HepG2 (cell line): ENCODE results near the gene PIP4K2B. TPM values are rescaled to one million over a fixed set of nuclear protein-coding genes. Genes with fewer than 3 reads are reported as not detected.
A peak's percentile ranks its signal among the peaks of the same experiment; 100 is the strongest.

ENCODE experiments used
- ARNT2 ChIP-seq: sonication (generic); formaldehyde crosslinking; IDR thresholded peaks from 2 replicates; pipeline ENCODE4 v1.8.0; 2022; ENCODE audit warnings: mild to moderate bottlenecking, low read depth, missing genetic modification reagents, moderate library complexity
- CSRNP2 ChIP-seq: sonication (generic); formaldehyde crosslinking; conservative IDR thresholded peaks from 2 replicates; pipeline ENCODE4 v1.8.0; 2022; ENCODE audit warnings: low read depth, missing genetic modification reagents
- ISL2 ChIP-seq: sonication (generic); formaldehyde crosslinking; IDR thresholded peaks from 2 replicates; pipeline ENCODE4 v1.5.0; 2020; ENCODE audit warnings: missing genetic modification reagents
- NFYB ChIP-seq: sonication (generic); formaldehyde crosslinking; IDR thresholded peaks from 2 replicates; pipeline ENCODE4 v1.4.0; 2020; ENCODE audit warnings: missing genetic modification reagents
- NR0B2 ChIP-seq: sonication (generic); formaldehyde crosslinking; IDR thresholded peaks from 2 replicates; pipeline ENCODE4 v1.4.0; 2020; ENCODE audit warnings: mild to moderate bottlenecking, missing genetic modification reagents
- SRSF9 ChIP-seq: fragments of 200-400 bp; formaldehyde crosslinking; IDR thresholded peaks from 2 replicates; pipeline ENCODE4 v1.6.1; 2018; ENCODE audit warnings: borderline replicate concordance, mild to moderate bottlenecking, low read depth, low read length; ENCODE audit not compliant: insufficient read depth, poor library complexity, severe bottlenecking
- TRIM24 ChIP-seq: sonication (generic); formaldehyde crosslinking; IDR thresholded peaks from 2 replicates; pipeline ENCODE4 v1.8.0; 2022; ENCODE audit warnings: mild to moderate bottlenecking, missing genetic modification reagents
- ZC3H13 ChIP-seq: sonication (generic); formaldehyde crosslinking; IDR thresholded peaks from 2 replicates; pipeline ENCODE4 v1.8.1; 2023; ENCODE audit warnings: mild to moderate bottlenecking, missing genetic modification reagents, moderate library complexity
- ZNF18 ChIP-seq: sonication (generic); formaldehyde crosslinking; IDR thresholded peaks from 2 replicates; pipeline ENCODE4 v1.8.0; 2022; ENCODE audit warnings: mild to moderate bottlenecking, missing genetic modification reagents; ENCODE audit not compliant: insufficient replicate concordance
- ZNF326 ChIP-seq: sonication (generic); formaldehyde crosslinking; IDR thresholded peaks from 2 replicates; pipeline ENCODE4 v1.4.0; 2020; ENCODE audit warnings: missing genetic modification reagents, borderline replicate concordance
- ZNF44 ChIP-seq: sonication (generic); formaldehyde crosslinking; IDR thresholded peaks from 2 replicates; pipeline ENCODE4 v1.5.1; 2020; ENCODE audit warnings: mild to moderate bottlenecking, missing genetic modification reagents
- ZNF577 ChIP-seq: sonication (generic); formaldehyde crosslinking; IDR thresholded peaks from 2 replicates; pipeline ENCODE4 v1.4.0; 2020; ENCODE audit warnings: mild to moderate bottlenecking, low read depth, missing genetic modification reagents, borderline replicate concordance
- ZNF605 ChIP-seq: sonication (generic); formaldehyde crosslinking; IDR thresholded peaks from 2 replicates; pipeline ENCODE4 v1.8.0; 2022; ENCODE audit warnings: mild to moderate bottlenecking, missing genetic modification reagents
- ZNF674 ChIP-seq: sonication (generic); formaldehyde crosslinking; IDR thresholded peaks from 2 replicates; pipeline ENCODE4 v1.5.0; 2020; ENCODE audit warnings: low read depth, mild to moderate bottlenecking, missing genetic modification reagents
- ZSCAN21 ChIP-seq: sonication (generic); formaldehyde crosslinking; IDR thresholded peaks from 2 replicates; pipeline ENCODE4 v1.8.0; 2022; ENCODE audit warnings: mild to moderate bottlenecking, missing genetic modification reagents, moderate library complexity, borderline replicate concordance
- ZSCAN5A ChIP-seq: sonication (generic); formaldehyde crosslinking; IDR thresholded peaks from 2 replicates; pipeline ENCODE4 v1.8.0; 2022; ENCODE audit warnings: mild to moderate bottlenecking, missing genetic modification reagents, borderline replicate concordance
- polyA plus RNA-seq, 8 experiments: library from polyadenylated mRNA; depleted of rRNA in 3 of 8; stranded (reverse) in 7 of 8; unstranded in 1 of 8; fragments of >200 nt; fragmentation: Illumina TruSeq in 4 of 8; extraction: Trizol in 4 of 8; gene quantifications; 2 replicates each; pipeline versions ENCODE4 v1.2.1 to v1.2.3, GENCODE V29; 2011 to 2016; ENCODE audit warnings: low read depth in 4 of 8, missing spikeins in 1 of 8, mixed read lengths in 1 of 8; ENCODE audit not compliant: insufficient read depth in 1 of 8
- total RNA-seq, 5 experiments: library from RNA; depleted of rRNA; stranded (reverse); fragments of >200 nt; fragmentation: Illumina TruSeq; extraction: Trizol; gene quantifications; 2 replicates each; pipeline ENCODE4 v1.2.3, GENCODE V29; 2016; ENCODE audit warnings: low read depth in 1 of 5
- TF ChIP-seq, protein P1 (sequence below): sonication (generic); formaldehyde crosslinking; IDR thresholded peaks from 2 replicates; pipeline ENCODE4 v1.4.0; 2020; ENCODE audit warnings: low read depth, mild to moderate bottlenecking, missing genetic modification reagents
- TF ChIP-seq, protein P2 (sequence below), 2 experiments: fragments of 450-650 bp in 1 of 2; sonication (generic) in 1 of 2; formaldehyde crosslinking; IDR thresholded peaks; 2 replicates each; pipeline versions ENCODE4 v1.5.0 to v1.8.0; 2020 to 2022; ENCODE audit warnings: mild to moderate bottlenecking in 1 of 2, missing genetic modification reagents in 1 of 2
- TF ChIP-seq, protein P3 (sequence below): sonication (generic); formaldehyde crosslinking; IDR thresholded peaks from 2 replicates; pipeline ENCODE4 v1.4.0; 2020; ENCODE audit warnings: mild to moderate bottlenecking, missing genetic modification reagents

PIP4K2B gene
- total and polyA plus RNA-seq, 2 of the 13 experiments (the other 11 are each of a cell fraction or from before 2014, with no cell fraction given) = 20.4 to 54.0 TPM

- TF ChIP-seq, protein P1, sequence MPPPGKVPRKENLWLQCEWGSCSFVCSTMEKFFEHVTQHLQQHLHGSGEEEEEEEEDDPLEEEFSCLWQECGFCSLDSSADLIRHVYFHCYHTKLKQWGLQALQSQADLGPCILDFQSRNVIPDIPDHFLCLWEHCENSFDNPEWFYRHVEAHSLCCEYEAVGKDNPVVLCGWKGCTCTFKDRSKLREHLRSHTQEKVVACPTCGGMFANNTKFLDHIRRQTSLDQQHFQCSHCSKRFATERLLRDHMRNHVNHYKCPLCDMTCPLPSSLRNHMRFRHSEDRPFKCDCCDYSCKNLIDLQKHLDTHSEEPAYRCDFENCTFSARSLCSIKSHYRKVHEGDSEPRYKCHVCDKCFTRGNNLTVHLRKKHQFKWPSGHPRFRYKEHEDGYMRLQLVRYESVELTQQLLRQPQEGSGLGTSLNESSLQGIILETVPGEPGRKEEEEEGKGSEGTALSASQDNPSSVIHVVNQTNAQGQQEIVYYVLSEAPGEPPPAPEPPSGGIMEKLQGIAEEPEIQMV (CRISPR knock-in tag) = peak; percentile 83
- TF ChIP-seq ARNT2 (CRISPR knock-in tag) (no peak; the same call in 1 of the 2 replicates), TRIM24 (CRISPR knock-in tag) (peak; percentile 68; the same call in 1 of the 2 replicates), ZNF605 (CRISPR knock-in tag) (0 out of 2 replicates have a peak, but pooled peaks have one; percentile 42), SRSF9 (no peak), ZC3H13 (CRISPR knock-in tag) (peak; percentile 62; the same call in 1 of the 2 replicates), NR0B2 (CRISPR knock-in tag) (no peak), ZNF577 (no peak), CSRNP2 (CRISPR knock-in tag) (no peak), ZSCAN5A (CRISPR knock-in tag) (no peak), ZNF674 (CRISPR knock-in tag) (no peak), ZNF44 (CRISPR knock-in tag) (no peak), ISL2 (peak; percentile 44; the same call in 1 of the 2 replicates), ZNF18 (peak; percentile 77), NFYB (no peak; the same call in 1 of the 2 replicates), ZSCAN21 (CRISPR knock-in tag) (peak; percentile 73; the same call in 1 of the 2 replicates), ZNF326 (CRISPR knock-in tag) (no peak)
- TF ChIP-seq, protein P2, sequence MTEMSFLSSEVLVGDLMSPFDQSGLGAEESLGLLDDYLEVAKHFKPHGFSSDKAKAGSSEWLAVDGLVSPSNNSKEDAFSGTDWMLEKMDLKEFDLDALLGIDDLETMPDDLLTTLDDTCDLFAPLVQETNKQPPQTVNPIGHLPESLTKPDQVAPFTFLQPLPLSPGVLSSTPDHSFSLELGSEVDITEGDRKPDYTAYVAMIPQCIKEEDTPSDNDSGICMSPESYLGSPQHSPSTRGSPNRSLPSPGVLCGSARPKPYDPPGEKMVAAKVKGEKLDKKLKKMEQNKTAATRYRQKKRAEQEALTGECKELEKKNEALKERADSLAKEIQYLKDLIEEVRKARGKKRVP (CRISPR knock-in tag; IDR thresholded peaks at IDR 0.05) = no peak
- TF ChIP-seq, protein P3, sequence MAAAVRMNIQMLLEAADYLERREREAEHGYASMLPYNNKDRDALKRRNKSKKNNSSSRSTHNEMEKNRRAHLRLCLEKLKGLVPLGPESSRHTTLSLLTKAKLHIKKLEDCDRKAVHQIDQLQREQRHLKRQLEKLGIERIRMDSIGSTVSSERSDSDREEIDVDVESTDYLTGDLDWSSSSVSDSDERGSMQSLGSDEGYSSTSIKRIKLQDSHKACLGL (CRISPR knock-in tag) = 0 out of 2 replicates have a peak, but pooled peaks have one; percentile 2
These were observed 53.1 kb downstream of the PIP4K2B start (continued) for GRCh38 chr17:38746004-38746848.
